WTC11 (cell line): ENCODE data around the gene RHEB. TPM values are rescaled to one million over a fixed set of nuclear protein-coding genes. Genes with fewer than 3 reads are reported as not detected.

Experiments
- ATAC-seq: fragments of 200-7000 bp; cut with Tn5 transposase; 2 replicates; pipeline ENCODE4 v1.10.0; 2021; ENCODE audit warnings: mild to moderate bottlenecking, moderate library complexity
- CTCF ChIA-PET: fragments of 300-600 bp; sonication (Branson Sonifier 250); formaldehyde crosslinking; loops from one replicate; lab custom pipeline; 2021; ENCODE audit warnings: antibody characterized with exemption; lab: Charles Lee
- POLR2A ChIA-PET: fragments of 350-600 bp; sonication (Branson Sonifier 250); formaldehyde crosslinking; loops from one replicate; lab custom pipeline; 2021; ENCODE audit warnings: antibody characterized with exemption; lab: Charles Lee
- DNase-seq: peaks from one replicate; pipeline ENCODE4 v3.0.0; 2021; ENCODE audit warnings: low spot score
- H3K27ac Mint-ChIP-seq: 2 replicates; pipeline ENCODE4 v1.8.0; 2021; ENCODE audit warnings: mixed read lengths
- H3K27me3 Mint-ChIP-seq: 2 replicates; pipeline ENCODE4 v1.8.0; 2021; ENCODE audit warnings: low read depth, mild to moderate bottlenecking, moderate library complexity, mixed read lengths
- H3K36me3 Mint-ChIP-seq: 2 replicates; pipeline ENCODE4 v1.8.0; 2021; ENCODE audit warnings: mixed read lengths
- H3K4me1 Mint-ChIP-seq: 2 replicates; pipeline ENCODE4 v1.8.0; 2022; ENCODE audit warnings: mixed read lengths
- H3K4me3 Mint-ChIP-seq: 2 replicates; pipeline ENCODE4 v1.8.0; 2021; ENCODE audit warnings: mild to moderate bottlenecking, moderate library complexity, mixed read lengths
- H3K9me3 Mint-ChIP-seq: 2 replicates; pipeline ENCODE4 v1.8.0; 2021; ENCODE audit warnings: mixed read lengths
- ATF6 ChIP-seq: sonication (generic); formaldehyde crosslinking; IDR thresholded peaks from 2 replicates; pipeline ENCODE4 v1.8.1; 2023; ENCODE audit warnings: mild to moderate bottlenecking, missing genetic modification reagents
- ESRRA ChIP-seq: sonication (generic); formaldehyde crosslinking; IDR thresholded peaks from 2 replicates; pipeline ENCODE4 v1.8.1; 2022; ENCODE audit warnings: mild to moderate bottlenecking, missing genetic modification reagents, borderline replicate concordance
- FOXP4 ChIP-seq: sonication (generic); formaldehyde crosslinking; IDR thresholded peaks from 2 replicates; pipeline ENCODE4 v1.8.0; 2022; ENCODE audit warnings: mild to moderate bottlenecking, missing genetic modification reagents
- GTF2I ChIP-seq: fragments of 250-450 bp; sonication (Bioruptor Pico); conservative IDR thresholded peaks from 2 replicates; pipeline ENCODE4 v1.4.0; 2021; ENCODE audit warnings: mild to moderate bottlenecking
- HMGXB4 ChIP-seq: sonication (generic); formaldehyde crosslinking; IDR thresholded peaks from 2 replicates; pipeline ENCODE4 v1.8.1; 2023; ENCODE audit warnings: mild to moderate bottlenecking, moderate library complexity, missing genetic modification reagents
- NFATC4 ChIP-seq: fragments of 250-450 bp; sonication (Bioruptor Pico); IDR thresholded peaks from 2 replicates; pipeline ENCODE4 v1.9.0; 2021; ENCODE audit warnings: mild to moderate bottlenecking
- NR1H2 ChIP-seq: sonication (generic); formaldehyde crosslinking; IDR thresholded peaks from 2 replicates; pipeline ENCODE4 v1.9.0; 2021; ENCODE audit warnings: mild to moderate bottlenecking, moderate library complexity, missing genetic modification reagents
- STAT6 ChIP-seq: sonication (generic); formaldehyde crosslinking; conservative IDR thresholded peaks from 2 replicates; pipeline ENCODE4 v1.8.1; 2023; ENCODE audit warnings: mild to moderate bottlenecking, low read depth, missing genetic modification reagents, moderate library complexity
- TCF7 ChIP-seq: sonication (generic); formaldehyde crosslinking; IDR thresholded peaks from 2 replicates; pipeline ENCODE4 v1.8.0; 2022; ENCODE audit warnings: mild to moderate bottlenecking, low read depth, missing genetic modification reagents, moderate library complexity
- ZBTB43 ChIP-seq: sonication (generic); formaldehyde crosslinking; IDR thresholded peaks from 2 replicates; pipeline ENCODE4 v1.8.1; 2023; ENCODE audit warnings: mild to moderate bottlenecking, missing genetic modification reagents
- ZNF263 ChIP-seq: sonication (generic); formaldehyde crosslinking; IDR thresholded peaks from 2 replicates; pipeline ENCODE4 v1.8.1; 2022; ENCODE audit warnings: low read depth, mild to moderate bottlenecking, moderate library complexity, missing genetic modification reagents
- ZNF281 ChIP-seq: sonication (generic); formaldehyde crosslinking; IDR thresholded peaks from 2 replicates; pipeline ENCODE4 v1.8.0; 2023; ENCODE audit warnings: mild to moderate bottlenecking, missing genetic modification reagents
- ZNF425 ChIP-seq: fragments of 250-450 bp; sonication (Bioruptor Pico); conservative IDR thresholded peaks from 2 replicates; pipeline ENCODE4 v1.9.0; 2021; ENCODE audit warnings: mild to moderate bottlenecking
- total RNA-seq: library from RNA; stranded (reverse); gene quantifications from 3 replicates; pipeline ENCODE4 v1.2.3, GENCODE V29; 2021

Gene RHEB
- total RNA-seq, 1 experiment from 2014 or later = 133 TPM

- TF ChIP-seq ZNF425 (CRISPR knock-in tag) (no peak), ESRRA (CRISPR knock-in tag) (no peak), ZNF281 (CRISPR knock-in tag) (no peak)
Measured at GRCh38 chr7:151493083-151493482, 26.6 kb downstream of the RHEB start (continued).

- Mint-ChIP-seq H3K4me3 (no peak overlapping the region), H3K36me3 (peaks cover 37% of the 10 kb centered on the region), H3K4me1 (peaks cover 73% of the 10 kb centered on the region), H3K9me3 (peaks cover 3% of the 10 kb centered on the region; the same call in 1 of the 2 replicates), H3K27ac (peak overlapping the region; percentile 85), H3K27me3 (no peaks in the 10 kb centered on the region)
- TF ChIP-seq NR1H2 (CRISPR knock-in tag) (no peak), NFATC4 (CRISPR knock-in tag) (no peak), TCF7 (CRISPR knock-in tag) (no peak), GTF2I (CRISPR knock-in tag) (no peak), ATF6 (CRISPR knock-in tag) (no peak)
- ATAC-seq (no peak), DNase-seq (no peak)
- CTCF ChIA-PET = interaction anchor here (1.5 kb wide), 1 partner anchor 248 kb away, joined by 3 read pairs; no protein-coding TSS in a partner anchor
- POLR2A ChIA-PET = interaction anchor here (0.7 kb wide), 1 partner anchor 19 kb away, joined by 4 read pairs; no protein-coding TSS in a partner anchor
Measured at GRCh38 chr7:151491859-151492258, 27.8 kb downstream of the RHEB start.

GRCh38 chr7:151490456-151491105, 29.1 kb downstream of the RHEB start:
- DNase-seq (no peak), ATAC-seq (no peak)
- no peaks in the 10 kb centered on the region for H3K27me3 Mint-ChIP-seq
- H3K4me1 Mint-ChIP-seq = peaks cover 66% of the 10 kb centered on the region
- peak overlapping the region; percentile 88 for H3K27ac Mint-ChIP-seq
- H3K4me3 Mint-ChIP-seq = peak overlapping the region; percentile 41
- H3K9me3 Mint-ChIP-seq = peaks cover 3% of the 10 kb centered on the region; the same call in 1 of the 2 replicates
- CTCF ChIA-PET = interaction anchor here (1.5 kb wide), 1 partner anchor 246 kb away, joined by 3 read pairs; no protein-coding TSS in a partner anchor
- POLR2A ChIA-PET = no interaction called here
- peaks cover 45% of the 10 kb centered on the region for H3K36me3 Mint-ChIP-seq
- TF ChIP-seq ZNF263 = no peak
- no peak for TF ChIP-seq FOXP4 (CRISPR knock-in tag)
- no peak for TF ChIP-seq ZBTB43 (CRISPR knock-in tag)
- no peak for TF ChIP-seq STAT6
- no peak for TF ChIP-seq ZNF425 (CRISPR knock-in tag)
- no peak for TF ChIP-seq HMGXB4 (CRISPR knock-in tag)
